Measurements from ENCODE around the gene RAB5A.
"Not testable (repeated sequence)": the region's sequence is repeated elsewhere in the genome, so short reads cannot be mapped to it uniquely, and the experiment has no call there.

The RAB5A gene

DNA sequence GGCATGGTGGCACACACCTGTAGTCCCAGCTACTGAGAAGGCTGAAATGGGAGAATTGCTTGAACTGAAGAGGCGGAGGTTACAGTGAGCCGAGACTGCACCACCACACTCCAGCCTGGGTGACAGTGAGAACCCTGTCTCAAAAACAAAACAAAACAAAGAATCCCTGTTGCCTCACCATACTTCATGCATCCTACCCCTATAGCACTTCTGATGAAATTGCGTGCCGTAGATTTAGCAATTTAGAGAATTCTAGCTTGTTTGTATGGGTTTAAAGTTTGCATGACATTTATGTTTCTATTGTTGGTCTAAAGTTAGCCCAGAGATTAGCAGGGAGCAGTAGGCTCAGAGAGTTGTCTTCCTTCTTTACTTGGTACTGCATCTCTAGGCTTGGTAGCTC, 7.8 kb downstream of the RAB5A start:
- DNase-seq (ENCODE audit: insufficient read length) = no peak
- TF ChIP-seq POLR2AphosphoS5 (IDR thresholded peaks at IDR 0.05; ENCODE audit: low read depth, low read length) (no peak), POLR2A (IDR thresholded peaks at IDR 0.05; ENCODE audit: low read depth, low read length) (no peak), TAF1 (IDR thresholded peaks at IDR 0.05; ENCODE audit: borderline replicate concordance, low read depth, low read length) (no peak)
- FAIRE-seq = no peak

DNA sequence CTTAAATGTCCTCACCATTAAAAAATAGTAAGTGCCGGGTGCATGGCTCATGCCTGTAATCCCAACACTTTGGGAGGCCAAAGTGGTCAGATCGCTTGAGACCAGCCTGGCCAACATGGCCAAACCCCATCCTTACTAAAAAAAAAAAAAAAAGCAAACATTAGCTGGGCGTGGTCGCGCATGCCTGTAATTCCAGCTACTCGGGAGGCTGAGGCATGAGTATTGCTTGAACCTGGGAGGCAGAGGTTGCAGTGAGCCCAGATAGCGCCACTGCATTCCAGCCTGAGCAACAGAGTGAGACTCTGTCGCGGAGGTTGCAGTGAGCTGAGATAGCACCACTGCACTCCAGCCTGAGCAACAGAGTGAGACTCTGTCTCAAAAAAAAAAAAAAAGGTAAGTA, 10.5 kb downstream of the RAB5A start:
- DNase-seq (ENCODE audit: insufficient read length); FAIRE-seq: not testable (repeated sequence)

- no peak for TF ChIP-seq TAF1 (IDR thresholded peaks at IDR 0.05; ENCODE audit: borderline replicate concordance, low read depth, low read length)
- no peak for TF ChIP-seq POLR2AphosphoS5 (IDR thresholded peaks at IDR 0.05; ENCODE audit: low read depth, low read length)
- no peak for TF ChIP-seq POLR2A (IDR thresholded peaks at IDR 0.05; ENCODE audit: low read depth, low read length)
- DNase-seq (ENCODE audit: insufficient read length) (no peak), FAIRE-seq (no peak)
These were observed 12.6 kb downstream of the RAB5A start for GRCh38 chr3:19959505-19959904.

GRCh38 chr3:19960696-19961095, 13.8 kb downstream of the RAB5A start:
- FAIRE-seq = no peak
- no peak for DNase-seq (ENCODE audit: insufficient read length)
- TF ChIP-seq TAF1 (IDR thresholded peaks at IDR 0.05; ENCODE audit: borderline replicate concordance, low read depth, low read length) (no peak), POLR2A (IDR thresholded peaks at IDR 0.05; ENCODE audit: low read depth, low read length) (no peak), POLR2AphosphoS5 (IDR thresholded peaks at IDR 0.05; ENCODE audit: low read depth, low read length) (no peak)

GRCh38 chr3:19961960-19962359, 15.1 kb downstream of the RAB5A start:
- TF ChIP-seq POLR2AphosphoS5 (IDR thresholded peaks at IDR 0.05; ENCODE audit: low read depth, low read length) = no peak
- no peak for TF ChIP-seq POLR2A (IDR thresholded peaks at IDR 0.05; ENCODE audit: low read depth, low read length)
- no peak for FAIRE-seq
- no peak for DNase-seq (ENCODE audit: insufficient read length)

- no peak for TF ChIP-seq POLR2AphosphoS5 (IDR thresholded peaks at IDR 0.05; ENCODE audit: low read depth, low read length)
- TF ChIP-seq POLR2A (IDR thresholded peaks at IDR 0.05; ENCODE audit: low read depth, low read length) = no peak
- no peak for TF ChIP-seq TAF1 (IDR thresholded peaks at IDR 0.05; ENCODE audit: borderline replicate concordance, low read depth, low read length)
- FAIRE-seq (no peak), DNase-seq (ENCODE audit: insufficient read length) (no peak)
These were observed 20.3 kb downstream of the RAB5A start for GRCh38 chr3:19967208-19967607.

GRCh38 chr3:19967812-19968211, 20.9 kb downstream of the RAB5A start:
- DNase-seq (ENCODE audit: insufficient read length) (no peak), FAIRE-seq (no peak)
- TF ChIP-seq TAF1 (IDR thresholded peaks at IDR 0.05; ENCODE audit: borderline replicate concordance, low read depth, low read length) (no peak), POLR2A (IDR thresholded peaks at IDR 0.05; ENCODE audit: low read depth, low read length) (no peak), POLR2AphosphoS5 (IDR thresholded peaks at IDR 0.05; ENCODE audit: low read depth, low read length) (no peak)

GRCh38 chr3:19970327-19970726, 23.4 kb downstream of the RAB5A start:
- no peak for DNase-seq (ENCODE audit: insufficient read length)
- no peak for FAIRE-seq

DNA sequence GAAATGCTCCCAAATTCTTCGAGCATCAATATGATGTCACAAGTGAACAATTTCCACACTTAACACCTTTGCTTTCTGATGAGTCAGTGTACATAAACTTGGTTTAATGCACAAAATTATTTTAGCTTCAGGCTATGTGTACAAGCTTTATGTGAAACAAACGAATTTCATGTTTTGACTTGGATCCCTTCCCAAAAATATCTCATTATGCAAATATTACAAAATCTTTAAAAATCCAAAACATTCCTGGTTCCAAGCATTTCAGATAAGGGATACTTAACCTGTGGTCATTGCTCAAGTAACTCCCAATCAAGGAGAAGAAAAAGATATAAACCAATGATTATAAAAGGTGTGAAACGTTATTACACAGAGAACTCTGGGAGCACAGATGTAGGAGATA, 25.2 kb downstream of the RAB5A start:
- DNase-seq (ENCODE audit: insufficient read length) (no peak), FAIRE-seq (no peak)
- TF ChIP-seq TAF1 (IDR thresholded peaks at IDR 0.05; ENCODE audit: borderline replicate concordance, low read depth, low read length) = no peak
- no peak for TF ChIP-seq POLR2AphosphoS5 (IDR thresholded peaks at IDR 0.05; ENCODE audit: low read depth, low read length)
- TF ChIP-seq POLR2A (IDR thresholded peaks at IDR 0.05; ENCODE audit: low read depth, low read length) = no peak

More at GRCh38 chr3:19970327-19970726, 23.4 kb downstream of the RAB5A start:
- TF ChIP-seq TAF1 (IDR thresholded peaks at IDR 0.05; ENCODE audit: borderline replicate concordance, low read depth, low read length) (no peak), POLR2A (IDR thresholded peaks at IDR 0.05; ENCODE audit: low read depth, low read length) (no peak), POLR2AphosphoS5 (IDR thresholded peaks at IDR 0.05; ENCODE audit: low read depth, low read length) (no peak)

DNA sequence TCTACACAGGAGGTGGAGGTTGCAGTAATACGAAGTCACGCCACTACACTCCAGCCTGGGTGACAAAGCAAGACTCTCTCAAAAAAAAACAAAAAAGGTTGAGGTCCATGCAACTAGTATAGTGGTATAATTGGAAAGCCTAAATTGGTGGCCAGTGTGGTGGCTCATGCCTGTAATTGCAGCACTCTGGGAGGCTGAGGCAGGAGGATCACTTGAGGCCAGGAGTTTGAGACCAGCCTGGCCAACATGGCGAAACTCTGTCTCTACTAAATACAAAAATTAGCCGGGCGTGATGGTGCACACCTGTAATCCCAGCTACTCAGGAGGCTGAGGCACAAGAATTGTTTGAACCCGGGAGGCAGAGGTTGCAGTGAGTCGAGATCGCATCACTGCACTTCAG, 42.0 kb downstream of the RAB5A start:
- not testable (repeated sequence) for FAIRE-seq; DNase-seq (ENCODE audit: insufficient read length)

- FAIRE-seq = no peak
These were observed 47.9 kb downstream of the RAB5A start for GRCh38 chr3:19994796-19995195.

DNA sequence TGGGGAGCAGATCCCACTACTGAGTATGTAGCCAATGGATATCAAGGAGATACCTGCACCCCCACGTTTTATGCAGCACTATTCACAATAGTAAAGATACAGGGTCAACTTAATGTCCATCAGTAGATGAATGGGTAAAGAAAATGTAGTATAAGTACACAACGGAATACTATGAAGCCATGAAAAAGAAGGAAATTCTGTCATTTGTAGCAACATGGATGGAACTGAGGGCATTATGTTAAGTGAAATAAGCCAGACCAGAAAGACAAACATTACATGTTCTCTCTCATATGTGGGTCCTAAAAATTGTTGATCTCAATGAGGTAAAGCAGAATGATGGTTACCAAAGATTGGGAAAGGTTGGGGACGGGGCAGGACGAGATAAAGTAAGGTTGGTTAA, 50.6 kb downstream of the RAB5A start:
- FAIRE-seq = no peak
- no peak for DNase-seq (ENCODE audit: insufficient read length)

More at GRCh38 chr3:19994796-19995195, 47.9 kb downstream of the RAB5A start:
- no peak for DNase-seq (ENCODE audit: insufficient read length)
- no peak for TF ChIP-seq POLR2A (IDR thresholded peaks at IDR 0.05; ENCODE audit: low read depth, low read length)
- no peak for TF ChIP-seq TAF1 (IDR thresholded peaks at IDR 0.05; ENCODE audit: borderline replicate concordance, low read depth, low read length)
- no peak for TF ChIP-seq POLR2AphosphoS5 (IDR thresholded peaks at IDR 0.05; ENCODE audit: low read depth, low read length)

DNA sequence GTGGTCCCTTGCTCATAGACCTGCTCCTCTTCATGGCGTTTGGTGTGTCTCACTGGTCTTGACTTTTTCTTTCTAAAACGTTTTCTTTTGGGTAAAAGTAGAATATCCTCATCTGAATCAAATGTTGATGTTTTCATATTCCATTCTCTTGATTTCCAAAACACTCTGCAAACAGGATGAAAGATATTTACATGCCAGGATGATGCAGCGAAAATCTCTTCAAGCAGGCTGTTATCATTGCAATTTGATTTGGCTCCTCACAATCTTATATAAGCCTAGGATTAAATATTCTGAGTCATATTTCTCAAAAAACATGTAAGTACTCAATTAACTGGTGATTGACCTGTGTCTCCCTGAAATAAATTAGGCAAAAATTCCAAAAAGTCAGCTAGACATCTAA, 55.0 kb downstream of the RAB5A start:
- TF ChIP-seq POLR2A (IDR thresholded peaks at IDR 0.05; ENCODE audit: low read depth, low read length) (no peak), TAF1 (IDR thresholded peaks at IDR 0.05; ENCODE audit: borderline replicate concordance, low read depth, low read length) (no peak), POLR2AphosphoS5 (IDR thresholded peaks at IDR 0.05; ENCODE audit: low read depth, low read length) (no peak)
- DNase-seq (ENCODE audit: insufficient read length) (no peak), FAIRE-seq (no peak)

More for the DNA sequence above, 50.6 kb downstream of the RAB5A start:
- no peak for TF ChIP-seq POLR2AphosphoS5 (IDR thresholded peaks at IDR 0.05; ENCODE audit: low read depth, low read length)
- no peak for TF ChIP-seq TAF1 (IDR thresholded peaks at IDR 0.05; ENCODE audit: borderline replicate concordance, low read depth, low read length)
- no peak for TF ChIP-seq POLR2A (IDR thresholded peaks at IDR 0.05; ENCODE audit: low read depth, low read length)
